Muscle of leg (tissue), 11 donors: Measurements from ENCODE around the gene NDUFB11. TPM values are rescaled to one million over a fixed set of nuclear protein-coding genes. Genes with fewer than 3 reads are reported as not detected.
A peak's percentile ranks its signal among the peaks of the same experiment; 100 is the strongest.

Experiments used
- DNase-seq: peaks from one replicate; pipeline ENCODE4 v3.0.0; 2013
- H3K27ac ChIP-seq: one replicate; pipeline ENCODE4 v1.5.1; 2013; ENCODE audit warnings: mild to moderate bottlenecking, low read length, control low read depth
- H3K27me3 ChIP-seq: one replicate; pipeline ENCODE4 v1.6.1; 2013; ENCODE audit warnings: low read length; ENCODE audit not compliant: control insufficient read depth, insufficient read depth
- H3K36me3 ChIP-seq: one replicate; pipeline ENCODE4 v1.6.1; 2013; ENCODE audit warnings: low read length; ENCODE audit not compliant: control insufficient read depth, insufficient read depth
- H3K4me1 ChIP-seq: one replicate; pipeline ENCODE4 v1.6.1; 2013; ENCODE audit warnings: low read length; ENCODE audit not compliant: control insufficient read depth, insufficient read depth
- H3K4me3 ChIP-seq: one replicate; pipeline ENCODE4 v1.5.1; 2013; ENCODE audit warnings: low read length, control low read depth
- H3K9me3 ChIP-seq: replicated peaks from 2 replicates; pipeline ENCODE4 v1.6.1; 2013; ENCODE audit warnings: low read depth, low read length; ENCODE audit not compliant: control insufficient read depth
- WGBS: methylation state at CpG from one replicate; pipeline ENCODE4 v1.1.5; 2013; ENCODE audit warnings: missing lambda C conversion rate; ENCODE audit not compliant: insufficient coverage; 5-methylcytosine and 5-hydroxymethylcytosine counted together
- polyA plus RNA-seq, 8 donors: library from polyadenylated mRNA; unstranded; fragments of 120-200 nt; gene quantifications; one replicate each; pipeline versions ENCODE4 v1.2.1 to v1.2.3, GENCODE V29; 2013; ENCODE audit warnings: inconsistent platforms in 1 of 8, low replicate concordance in 1 of 8; ENCODE audit not compliant: insufficient read length in 8 of 8, insufficient read depth in 1 of 8
- total RNA-seq: library from RNA; stranded (reverse); fragments of 120-200 nt; gene quantifications from one replicate; pipeline ENCODE4 v1.2.4, GENCODE V29; 2013

NDUFB11 gene
- total and polyA plus RNA-seq, 9 donors: 96.9 to 117 (median 99.4) TPM

DNA sequence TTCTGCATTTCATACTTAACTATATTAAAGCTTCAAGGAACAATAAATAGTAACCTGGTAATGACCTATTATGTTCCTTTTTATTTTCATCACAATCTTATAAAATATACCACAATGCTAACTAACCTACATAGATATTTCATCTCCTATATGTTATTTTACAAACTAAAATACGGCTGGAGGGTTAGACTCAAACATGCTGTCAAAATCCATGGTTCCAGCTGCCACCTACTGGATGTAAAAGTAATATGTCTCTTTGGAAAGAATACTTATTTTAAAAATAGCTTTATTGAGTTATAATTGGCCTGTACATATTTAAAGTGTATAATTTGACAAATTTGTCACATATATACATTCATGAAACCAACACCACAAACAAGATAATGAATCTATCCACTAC lies 51.3 kb downstream of the NDUFB11 start:
- peaks cover 14% of the 10 kb centered on the region for H3K27me3 ChIP-seq
- no peak overlapping the region for H3K4me3 ChIP-seq
- H3K9me3 ChIP-seq: no peaks in the 10 kb centered on the region
- no peaks in the 10 kb centered on the region for H3K36me3 ChIP-seq
- DNase-seq: peak; percentile 31
- H3K4me1 ChIP-seq: no peaks in the 10 kb centered on the region
- H3K27ac ChIP-seq: no peak overlapping the region
- WGBS: no CpG with 5 or more reads among the region's 1 CpG

Other genes with a start within 250 kb of the NDUFB11 start
- 2.7 TPM for gene JADE3, start 232.3 kb downstream of the NDUFB11 start, total RNA-seq
- gene JADE3, start 232.3 kb downstream of the NDUFB11 start, polyA plus RNA-seq: 1 to 10 TPM; 3.7 to 5.5 (median 4.5) TPM
- gene RGN, start 66.3 kb downstream of the NDUFB11 start, total RNA-seq: 3.1 TPM
- gene RGN, start 66.3 kb downstream of the NDUFB11 start, polyA plus RNA-seq: 1 to 10 TPM; 1.3 to 6.2 (median 2.3) TPM
- 29.2 TPM for gene RBM10, start 519 bp upstream of the NDUFB11 start, total RNA-seq
- 10 to 100 TPM; 33.3 to 48.1 (median 41.3) TPM for gene RBM10, start 519 bp upstream of the NDUFB11 start, polyA plus RNA-seq
- gene UBA1, start 49.1 kb upstream of the NDUFB11 start, total RNA-seq: 73.7 TPM
- gene UBA1, start 49.1 kb upstream of the NDUFB11 start, polyA plus RNA-seq: 100 to 1,000 TPM; 119 to 148 (median 129) TPM
- 52.0 TPM for gene CDK16, start 74.0 kb upstream of the NDUFB11 start, total RNA-seq
- 100 to 1,000 TPM in 5 of 8 donors, 10 to 100 TPM in 3; 87.0 to 118 (median 102) TPM for gene CDK16, start 74.0 kb upstream of the NDUFB11 start, polyA plus RNA-seq
- gene USP11, start 88.3 kb upstream of the NDUFB11 start, total RNA-seq: 39.5 TPM
- 100 to 1,000 TPM in 5 of 8 donors, 10 to 100 TPM in 3; 81.0 to 115 (median 105) TPM for gene USP11, start 88.3 kb upstream of the NDUFB11 start, polyA plus RNA-seq
- gene ZNF157, start 225.9 kb upstream of the NDUFB11 start, total RNA-seq: 0.35 TPM
- under 1 TPM; 0.10 to 0.44 (median 0.21) TPM for gene ZNF157, start 225.9 kb upstream of the NDUFB11 start, polyA plus RNA-seq